ENCODE results near the gene OSBPL1A.

OSBPL1A gene

GRCh38 chr18:24362757-24363156 lies 34.9 kb downstream of the OSBPL1A start:
- no peak for DNase-seq
- in situ Hi-C loops (cut with MboI; ENCODE audit: low pct_unique_long_range_greater_than_20kb, low sequenced_read_pairs): loop anchor here (25.0 kb wide), 1 partner anchor 350 kb away; no protein-coding TSS in a partner anchor

- peak; percentile 71 for DNase-seq
- in situ Hi-C loops (cut with MboI; ENCODE audit: low pct_unique_long_range_greater_than_20kb, low sequenced_read_pairs): loop anchor here (25.0 kb wide), 1 partner anchor 352 kb away; no protein-coding TSS in a partner anchor
Measured at GRCh38 chr18:24359787-24360530, 37.7 kb downstream of the OSBPL1A start.

GRCh38 chr18:24354278-24354677 lies 43.3 kb downstream of the OSBPL1A start:
- DNase-seq: no peak
- in situ Hi-C loops (cut with MboI; ENCODE audit: low pct_unique_long_range_greater_than_20kb, low sequenced_read_pairs): loop anchor here (25.0 kb wide), 1 partner anchor 358 kb away; no protein-coding TSS in a partner anchor

GRCh38 chr18:24346254-24346653 lies 51.4 kb downstream of the OSBPL1A start:
- DNase-seq: no peak
- in situ Hi-C loops (cut with MboI; ENCODE audit: low pct_unique_long_range_greater_than_20kb, low sequenced_read_pairs): no loop called here

- no peak for DNase-seq
- in situ Hi-C loops (cut with MboI; ENCODE audit: low pct_unique_long_range_greater_than_20kb, low sequenced_read_pairs): no loop called here
Measured at GRCh38 chr18:24344509-24344908, 53.1 kb downstream of the OSBPL1A start.

- DNase-seq: no peak
- in situ Hi-C loops (cut with MboI; ENCODE audit: low pct_unique_long_range_greater_than_20kb, low sequenced_read_pairs): no loop called here
Measured at GRCh38 chr18:24342347-24342746, 55.3 kb downstream of the OSBPL1A start.

GRCh38 chr18:24341361-24341760 lies 56.3 kb downstream of the OSBPL1A start:
- no peak for DNase-seq
- in situ Hi-C loops (cut with MboI; ENCODE audit: low pct_unique_long_range_greater_than_20kb, low sequenced_read_pairs): no loop called here

- no peak for DNase-seq
- in situ Hi-C loops (cut with MboI; ENCODE audit: low pct_unique_long_range_greater_than_20kb, low sequenced_read_pairs): no loop called here
Measured at GRCh38 chr18:24333084-24333483, 64.5 kb downstream of the OSBPL1A start.

GRCh38 chr18:24326211-24326610 lies 71.4 kb downstream of the OSBPL1A start:
- no peak for DNase-seq
- in situ Hi-C loops (cut with MboI; ENCODE audit: low pct_unique_long_range_greater_than_20kb, low sequenced_read_pairs): no loop called here

GRCh38 chr18:24322584-24323136 lies 75.0 kb downstream of the OSBPL1A start:
- DNase-seq: no peak

GRCh38 chr18:24321071-24321470 lies 76.6 kb downstream of the OSBPL1A start:
- DNase-seq: no peak
- in situ Hi-C loops (cut with MboI; ENCODE audit: low pct_unique_long_range_greater_than_20kb, low sequenced_read_pairs): no loop called here

More at GRCh38 chr18:24322584-24323136, 75.0 kb downstream of the OSBPL1A start:
- in situ Hi-C loops (cut with MboI; ENCODE audit: low pct_unique_long_range_greater_than_20kb, low sequenced_read_pairs): no loop called here

GRCh38 chr18:24319757-24320156 lies 77.9 kb downstream of the OSBPL1A start:
- in situ Hi-C loops (cut with MboI; ENCODE audit: low pct_unique_long_range_greater_than_20kb, low sequenced_read_pairs): no loop called here
- DNase-seq: no peak

GRCh38 chr18:24317370-24317769 lies 80.3 kb downstream of the OSBPL1A start:
- DNase-seq: no peak
- in situ Hi-C loops (cut with MboI; ENCODE audit: low pct_unique_long_range_greater_than_20kb, low sequenced_read_pairs): no loop called here

- peak; percentile 25 for DNase-seq
- in situ Hi-C loops (cut with MboI; ENCODE audit: low pct_unique_long_range_greater_than_20kb, low sequenced_read_pairs): no loop called here
Measured at GRCh38 chr18:24315170-24315569, 82.5 kb downstream of the OSBPL1A start.

- no peak for DNase-seq
- in situ Hi-C loops (cut with MboI; ENCODE audit: low pct_unique_long_range_greater_than_20kb, low sequenced_read_pairs): no loop called here
Measured at GRCh38 chr18:24306201-24306600, 91.4 kb downstream of the OSBPL1A start.

GRCh38 chr18:24300703-24301102 lies 96.9 kb downstream of the OSBPL1A start:
- in situ Hi-C loops (cut with MboI; ENCODE audit: low pct_unique_long_range_greater_than_20kb, low sequenced_read_pairs): no loop called here
- no peak for DNase-seq

GRCh38 chr18:24296276-24296675 lies 101.3 kb downstream of the OSBPL1A start:
- in situ Hi-C loops (cut with MboI; ENCODE audit: low pct_unique_long_range_greater_than_20kb, low sequenced_read_pairs): no loop called here
- peak; percentile 71 for DNase-seq

GRCh38 chr18:24293254-24293653 lies 104.4 kb downstream of the OSBPL1A start:
- DNase-seq: no peak
- in situ Hi-C loops (cut with MboI; ENCODE audit: low pct_unique_long_range_greater_than_20kb, low sequenced_read_pairs): no loop called here

- no peak for DNase-seq
- in situ Hi-C loops (cut with MboI; ENCODE audit: low pct_unique_long_range_greater_than_20kb, low sequenced_read_pairs): no loop called here
Measured at GRCh38 chr18:24278591-24278990, 119.0 kb downstream of the OSBPL1A start.

- in situ Hi-C loops (cut with MboI; ENCODE audit: low pct_unique_long_range_greater_than_20kb, low sequenced_read_pairs): no loop called here
- DNase-seq: no peak
Measured at GRCh38 chr18:24277516-24278195, 120.0 kb downstream of the OSBPL1A start.
